GM19238 (cell line): ENCODE data around the gene BCLAF1.
"Not testable (repeated sequence)": the region's sequence is repeated elsewhere in the genome, so short reads cannot be mapped to it uniquely, and the experiment has no call there.

Source experiments
- DNase-seq: peaks from one replicate; pipeline ENCODE4 v3.0.0; 2011; ENCODE audit warnings: low spot score; ENCODE audit not compliant: insufficient read length

BCLAF1 gene

GRCh38 chr6:136249336-136249735 is 40.3 kb downstream of the BCLAF1 start:
- DNase-seq, result no peak

- no peak for DNase-seq
Measured at GRCh38 chr6:136244061-136244616, 45.5 kb downstream of the BCLAF1 start.

- no peak for DNase-seq
Measured at GRCh38 chr6:136236466-136237293, 53.0 kb downstream of the BCLAF1 start.

GRCh38 chr6:136235233-136235564 is 54.4 kb downstream of the BCLAF1 start:
- no peak for DNase-seq

- DNase-seq, result no peak
Measured at GRCh38 chr6:136232701-136233100, 56.9 kb downstream of the BCLAF1 start.

GRCh38 chr6:136230219-136230853 is 59.3 kb downstream of the BCLAF1 start:
- DNase-seq, result no peak

GRCh38 chr6:136228814-136229213 is 60.8 kb downstream of the BCLAF1 start:
- DNase-seq, result no peak

GRCh38 chr6:136226674-136227377 is 62.8 kb downstream of the BCLAF1 start:
- no peak for DNase-seq

- peak; percentile 34 for DNase-seq
Measured at GRCh38 chr6:136226027-136226673, 63.5 kb downstream of the BCLAF1 start.

GRCh38 chr6:136225496-136225895 is 64.2 kb downstream of the BCLAF1 start:
- no peak for DNase-seq

GRCh38 chr6:136224974-136225373 is 64.7 kb downstream of the BCLAF1 start:
- not testable (repeated sequence) for DNase-seq

- no peak for DNase-seq
Measured at GRCh38 chr6:136216503-136217401, 72.9 kb downstream of the BCLAF1 start.

GRCh38 chr6:136213853-136214252 is 75.8 kb downstream of the BCLAF1 start:
- no peak for DNase-seq

- DNase-seq, result no peak
Measured at GRCh38 chr6:136213012-136213539, 76.6 kb downstream of the BCLAF1 start.

- no peak for DNase-seq
Measured at GRCh38 chr6:136212608-136213007, 77.0 kb downstream of the BCLAF1 start.

- no peak for DNase-seq
Measured at GRCh38 chr6:136210398-136211165, 79.1 kb downstream of the BCLAF1 start.

- DNase-seq, result no peak
Measured at GRCh38 chr6:136209496-136209895, 80.2 kb downstream of the BCLAF1 start.

- no peak for DNase-seq
Measured at GRCh38 chr6:136208783-136209182, 80.9 kb downstream of the BCLAF1 start.
